Effector memory CD8-positive, alpha-beta T cell (primary cell): ENCODE measurements around the gene MAP2K5.

ENCODE experiments used
- ATAC-seq: fragments of 150-1000 bp; cut with Tn5 transposase; replicated peaks from 2 replicates; pipeline ENCODE4 v1.10.0; 2021; ENCODE audit warnings: mild to moderate bottlenecking, moderate library complexity
- DNase-seq, 3 experiments: peaks; one replicate each; pipeline ENCODE4 v3.0.0; 2021
- H3K27ac Mint-ChIP-seq, 2 donors: one replicate each; pipeline ENCODE4 v1.8.0; 2022; ENCODE audit warnings: mild to moderate bottlenecking in 2 of 2, mixed read lengths in 2 of 2, moderate library complexity in 2 of 2
- H3K27me3 Mint-ChIP-seq, 2 donors: one replicate each; pipeline ENCODE4 v1.8.0; 2022; ENCODE audit warnings: mixed read lengths in 2 of 2
- H3K36me3 Mint-ChIP-seq: one replicate; pipeline ENCODE4 v1.8.0; 2022; ENCODE audit warnings: mild to moderate bottlenecking, moderate library complexity, mixed read lengths; ENCODE audit not compliant: insufficient read depth
- H3K4me1 Mint-ChIP-seq, 2 donors: one replicate each; pipeline ENCODE4 v1.8.0; 2022; ENCODE audit warnings: low read depth in 2 of 2, mixed read lengths in 2 of 2
- H3K4me3 Mint-ChIP-seq, 2 donors: one replicate each; pipeline ENCODE4 v1.8.0; 2022; ENCODE audit warnings: mild to moderate bottlenecking in 2 of 2, mixed read lengths in 2 of 2, moderate library complexity in 2 of 2
- H3K9me3 Mint-ChIP-seq, 2 donors: one replicate each; pipeline ENCODE4 v1.8.0; 2022; ENCODE audit warnings: mixed read lengths in 2 of 2

Gene MAP2K5

GRCh38 chr15:67809441-67809840, 266.9 kb downstream of the MAP2K5 start:
- H3K4me1 Mint-ChIP-seq, result peaks cover 4% of the 10 kb centered on the region in 2 donors
- no peaks in the 10 kb centered on the region for H3K36me3 Mint-ChIP-seq
- no peak overlapping the region for H3K4me3 Mint-ChIP-seq
- H3K9me3 Mint-ChIP-seq, result no peaks in the 10 kb centered on the region
- no peak for ATAC-seq
- no peak overlapping the region for H3K27ac Mint-ChIP-seq
- H3K27me3 Mint-ChIP-seq, result peaks cover 4 to 8% of the 10 kb centered on the region in 2 donors
- no peak for DNase-seq

GRCh38 chr15:67809866-67810265, 267.4 kb downstream of the MAP2K5 start:
- ATAC-seq (no peak), DNase-seq (no peak)
- no peaks in the 10 kb centered on the region for H3K36me3 Mint-ChIP-seq
- H3K4me3 Mint-ChIP-seq, result no peak overlapping the region
- H3K27ac Mint-ChIP-seq, result no peak overlapping the region
- H3K27me3 Mint-ChIP-seq, result peaks cover 4 to 8% of the 10 kb centered on the region in 2 donors
- H3K4me1 Mint-ChIP-seq, result peaks cover 4% of the 10 kb centered on the region in 2 donors
- no peaks in the 10 kb centered on the region for H3K9me3 Mint-ChIP-seq

GRCh38 chr15:67812241-67812644, 269.7 kb downstream of the MAP2K5 start:
- ATAC-seq (no peak), DNase-seq (no peak)
- Mint-ChIP-seq H3K27me3 (peaks cover 4 to 18% of the 10 kb centered on the region in 2 donors), H3K36me3 (no peaks in the 10 kb centered on the region), H3K4me1 (peaks cover 4% of the 10 kb centered on the region in 2 donors), H3K9me3 (no peaks in the 10 kb centered on the region), H3K27ac (no peak overlapping the region), H3K4me3 (no peak overlapping the region)

DNA sequence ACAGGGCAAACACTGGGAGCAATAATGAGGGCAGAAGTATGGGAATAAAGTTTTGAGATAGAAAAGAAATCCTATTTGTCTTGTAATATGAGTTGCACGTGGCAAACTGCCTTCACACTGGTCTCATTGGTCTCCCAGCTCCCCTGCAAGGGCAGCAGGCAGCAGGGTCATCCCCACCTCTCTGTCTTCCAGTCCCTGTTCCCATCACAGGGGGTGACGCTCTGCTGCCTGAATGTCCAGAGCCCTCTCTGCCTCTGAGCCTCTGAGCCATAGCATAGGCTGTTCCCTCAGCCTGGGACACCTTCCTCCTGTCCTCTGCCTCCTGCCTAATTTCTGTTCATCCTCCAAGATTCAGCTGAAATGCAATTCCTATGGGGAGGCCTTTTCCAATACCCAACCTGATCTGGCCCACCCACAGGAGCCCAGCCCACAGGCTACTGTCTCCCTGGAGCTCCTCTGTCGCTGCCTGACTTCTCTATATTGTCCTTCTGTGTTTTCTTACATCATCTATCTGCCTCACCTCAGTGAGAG, 270.7 kb downstream of the MAP2K5 start:
- H3K27ac Mint-ChIP-seq, result no peak overlapping the region
- ATAC-seq, result no peak

DNA sequence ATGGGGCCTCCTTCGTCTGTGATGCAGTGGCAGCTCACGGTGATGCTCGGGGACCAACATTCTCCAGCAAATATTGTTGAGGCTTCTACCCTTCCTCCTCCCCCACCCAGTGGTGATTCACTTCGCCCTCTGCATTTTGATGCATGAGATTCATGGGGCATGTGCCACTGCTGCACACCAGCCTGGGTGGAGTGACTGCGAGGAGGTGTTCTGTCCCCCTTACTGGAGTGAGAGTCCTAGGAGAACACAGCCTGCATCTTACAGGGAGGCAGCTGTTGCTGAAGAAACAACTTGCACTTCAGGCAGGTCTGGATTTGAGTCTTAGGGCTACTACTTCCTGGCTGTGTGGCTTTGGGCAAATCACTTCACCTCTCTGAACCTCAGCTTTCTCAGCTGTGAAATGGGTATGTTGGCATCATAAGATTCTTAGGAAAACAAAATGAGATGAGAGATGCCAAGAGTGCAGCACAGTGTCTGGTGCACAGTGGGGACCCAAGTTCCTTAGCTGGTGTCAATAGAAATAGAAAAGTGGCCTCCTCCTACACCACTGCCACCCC, 272.6 kb downstream of the MAP2K5 start:
- Mint-ChIP-seq H3K4me3 (no peak overlapping the region), H3K27me3 (peaks cover 23 to 47% of the 10 kb centered on the region in 2 donors), H3K27ac (no peak overlapping the region), H3K9me3 (no peaks in the 10 kb centered on the region), H3K4me1 (peaks cover 4% of the 10 kb centered on the region in 2 donors), H3K36me3 (peaks cover 3% of the 10 kb centered on the region)
- DNase-seq (no peak), ATAC-seq (no peak)

More for the DNA sequence above, 270.7 kb downstream of the MAP2K5 start:
- Mint-ChIP-seq H3K27me3 (peaks cover 7 to 27% of the 10 kb centered on the region in 2 donors), H3K9me3 (no peaks in the 10 kb centered on the region), H3K4me3 (no peak overlapping the region), H3K36me3 (peaks cover 1% of the 10 kb centered on the region), H3K4me1 (peaks cover 2 to 4% of the 10 kb centered on the region in 2 donors)
- no peak for DNase-seq

GRCh38 chr15:67816668-67817067, 274.2 kb downstream of the MAP2K5 start:
- no peak overlapping the region for H3K4me3 Mint-ChIP-seq
- DNase-seq, result no peak
- no peaks in the 10 kb centered on the region for H3K9me3 Mint-ChIP-seq
- no peak overlapping the region for H3K27ac Mint-ChIP-seq
- H3K36me3 Mint-ChIP-seq, result peaks cover 3% of the 10 kb centered on the region
- peaks cover 11 to 14% of the 10 kb centered on the region in 2 donors for H3K4me1 Mint-ChIP-seq
- ATAC-seq, result no peak
- peaks cover 39 to 62% of the 10 kb centered on the region in 2 donors for H3K27me3 Mint-ChIP-seq

DNA sequence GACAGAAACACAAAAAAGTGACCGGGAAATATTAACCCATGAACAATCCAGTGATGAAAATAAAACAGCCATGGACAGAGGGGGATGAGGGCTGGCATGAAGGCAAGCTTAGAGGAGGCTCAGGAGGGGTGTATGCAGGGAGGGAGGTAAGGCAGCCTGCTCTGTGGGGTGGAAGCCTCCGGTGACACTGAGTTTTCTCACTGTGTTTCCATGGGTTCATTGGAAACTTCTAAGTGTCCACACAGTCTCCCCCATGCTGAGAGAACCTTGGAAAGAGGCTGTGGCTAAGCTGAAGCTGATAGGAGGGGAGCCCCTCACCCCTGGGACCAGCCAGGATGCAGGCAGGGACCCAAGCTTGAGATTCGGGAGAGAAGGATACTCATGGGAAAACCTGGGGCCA, 276.0 kb downstream of the MAP2K5 start:
- H3K4me1 Mint-ChIP-seq, result peaks cover 17 to 22% of the 10 kb centered on the region in 2 donors

GRCh38 chr15:67819636-67820035, 277.1 kb downstream of the MAP2K5 start:
- DNase-seq (no peak), ATAC-seq (no peak)
- Mint-ChIP-seq H3K4me3 (no peak overlapping the region), H3K36me3 (peaks cover 3% of the 10 kb centered on the region), H3K27me3 (peaks cover 60 to 83% of the 10 kb centered on the region in 2 donors), H3K9me3 (no peaks in the 10 kb centered on the region), H3K27ac (no peak overlapping the region), H3K4me1 (peaks cover 26 to 32% of the 10 kb centered on the region in 2 donors)

More for the DNA sequence above, 276.0 kb downstream of the MAP2K5 start:
- DNase-seq, result no peak
- no peak overlapping the region for H3K4me3 Mint-ChIP-seq
- H3K27ac Mint-ChIP-seq, result no peak overlapping the region
- no peak for ATAC-seq
- peaks cover 49 to 73% of the 10 kb centered on the region in 2 donors for H3K27me3 Mint-ChIP-seq
- peaks cover 3% of the 10 kb centered on the region for H3K36me3 Mint-ChIP-seq
- H3K9me3 Mint-ChIP-seq, result no peaks in the 10 kb centered on the region

DNA sequence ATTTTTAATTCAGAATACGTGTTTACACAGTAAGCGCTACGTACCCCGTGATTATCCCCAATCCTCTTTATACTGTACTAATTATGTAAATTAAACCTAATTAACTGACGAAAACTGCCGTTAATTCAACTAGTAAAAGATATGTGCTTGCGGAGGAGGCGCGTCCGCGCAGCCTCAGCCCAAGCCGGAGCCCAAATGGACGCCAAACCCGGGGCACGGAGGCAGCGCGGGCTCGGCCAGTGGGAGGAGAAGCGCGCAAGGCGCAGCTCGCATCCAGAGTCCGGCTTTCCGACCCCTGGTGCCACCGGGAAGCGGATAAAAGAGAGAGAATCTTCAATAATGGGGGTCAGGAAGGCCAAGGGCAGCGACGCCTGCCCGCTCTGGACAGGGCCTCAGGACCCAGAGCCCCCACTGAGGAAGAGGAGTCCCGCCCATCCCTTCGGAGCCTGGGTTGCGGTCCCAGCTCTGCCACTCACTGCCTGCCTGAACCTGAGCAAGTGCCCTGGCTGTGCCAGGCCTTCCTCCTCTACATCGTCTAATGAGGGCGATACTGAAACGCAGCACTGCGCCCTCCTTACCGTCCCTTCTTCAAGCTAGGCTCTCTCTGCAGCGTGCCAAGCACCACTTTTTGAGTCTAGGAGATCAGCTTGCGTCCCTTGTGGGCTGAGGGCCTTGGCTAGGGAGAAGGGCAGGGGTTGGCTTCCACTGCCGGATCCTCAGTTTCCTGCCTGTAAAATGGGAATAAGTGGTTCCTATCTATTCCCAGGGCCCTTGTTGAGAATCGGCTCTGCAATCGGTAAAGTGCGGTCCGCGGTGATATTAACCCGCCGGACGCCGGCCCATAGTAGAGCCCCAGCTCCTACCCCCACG, 277.9 kb downstream of the MAP2K5 start:
- ATAC-seq (no peak), DNase-seq (no peak)
- H3K4me1 Mint-ChIP-seq, result peaks cover 26 to 33% of the 10 kb centered on the region in 2 donors
- H3K27ac Mint-ChIP-seq, result no peak overlapping the region
- H3K9me3 Mint-ChIP-seq, result no peaks in the 10 kb centered on the region
- peaks cover 63 to 90% of the 10 kb centered on the region in 2 donors for H3K27me3 Mint-ChIP-seq
- peaks cover 3% of the 10 kb centered on the region for H3K36me3 Mint-ChIP-seq
- no peak overlapping the region for H3K4me3 Mint-ChIP-seq

DNA sequence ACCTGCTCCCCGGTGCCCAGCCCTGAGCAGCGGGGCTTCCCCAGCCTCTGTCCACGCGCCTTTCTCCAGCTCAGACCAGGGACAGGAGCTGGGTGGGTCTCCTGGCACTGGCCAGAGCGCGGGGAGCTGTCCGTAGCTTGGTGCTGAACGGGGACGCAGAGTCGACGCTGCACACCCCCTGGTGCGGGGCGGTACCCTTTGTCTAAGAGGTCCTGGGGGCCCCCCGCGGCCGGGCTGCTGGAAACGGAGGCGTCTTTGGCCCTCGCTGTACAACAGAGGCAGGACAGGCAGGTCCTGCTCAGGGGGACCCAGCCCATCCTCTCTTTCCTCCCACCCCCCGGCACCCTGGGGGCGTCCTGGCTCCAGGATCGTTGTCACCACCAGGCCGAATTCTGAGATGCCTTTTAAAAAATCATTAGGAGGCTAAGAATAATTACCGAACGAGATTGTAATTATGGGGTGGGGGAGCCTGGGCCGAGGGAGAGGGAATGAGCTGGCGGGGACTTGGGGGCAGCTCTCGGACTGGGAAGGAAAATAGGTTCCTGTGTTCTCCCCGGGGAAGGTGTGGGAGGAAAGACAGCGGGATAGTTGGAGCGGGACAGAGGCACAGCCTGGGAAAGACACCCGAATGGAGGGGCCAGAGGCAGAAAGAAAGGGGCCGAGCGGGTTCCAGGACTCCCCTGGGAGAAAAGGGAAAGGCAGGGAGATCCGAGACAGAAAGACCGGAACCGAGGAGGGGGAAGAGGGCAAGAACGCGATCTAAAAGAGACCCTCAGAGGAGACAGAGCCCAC, 278.7 kb downstream of the MAP2K5 start:
- H3K4me3 Mint-ChIP-seq, result peak overlapping the region; percentile 58 to 67
- peaks cover 72 to 99% of the 10 kb centered on the region in 2 donors for H3K27me3 Mint-ChIP-seq
- H3K36me3 Mint-ChIP-seq, result peaks cover 9% of the 10 kb centered on the region
- H3K4me1 Mint-ChIP-seq, result peaks cover 31 to 39% of the 10 kb centered on the region in 2 donors
- ATAC-seq, result peak; percentile 42
- DNase-seq, result peak in 1 of 3 experiments; percentile 11
- H3K27ac Mint-ChIP-seq, result peak overlapping the region in 1 of 2 donors; percentile 13
- H3K9me3 Mint-ChIP-seq, result no peaks in the 10 kb centered on the region

- Mint-ChIP-seq H3K27me3 (peaks cover 75 to 97% of the 10 kb centered on the region in 2 donors), H3K4me1 (peaks cover 33 to 42% of the 10 kb centered on the region in 2 donors), H3K36me3 (peaks cover 12% of the 10 kb centered on the region), H3K27ac (peak overlapping the region in 1 of 2 donors; percentile 13), H3K9me3 (no peaks in the 10 kb centered on the region), H3K4me3 (peak overlapping the region; percentile 58 to 67)
- ATAC-seq, result no peak
- DNase-seq, result no peak
These were observed 279.4 kb downstream of the MAP2K5 start for GRCh38 chr15:67821784-67822440.

- no peaks in the 10 kb centered on the region for H3K9me3 Mint-ChIP-seq
- H3K4me3 Mint-ChIP-seq, result peak overlapping the region; percentile 7 to 54
- H3K4me1 Mint-ChIP-seq, result peaks cover 33 to 42% of the 10 kb centered on the region in 2 donors
- H3K27me3 Mint-ChIP-seq, result peaks cover 75 to 89% of the 10 kb centered on the region in 2 donors
- peaks cover 12% of the 10 kb centered on the region for H3K36me3 Mint-ChIP-seq
- DNase-seq (no peak), ATAC-seq (peak; percentile 30)
- H3K27ac Mint-ChIP-seq, result no peak overlapping the region
These were observed 280.2 kb downstream of the MAP2K5 start for GRCh38 chr15:67822537-67823313.
